CD4-positive, alpha-beta T cell treated with Interleukin-17A for 1 hour (primary cell): ENCODE results near the gene EPGN.
"Not testable (repeated sequence)": the region's sequence is repeated elsewhere in the genome, so short reads cannot be mapped to it uniquely, and the experiment has no call there.

Experiments used
- DNase-seq: peaks from one replicate; pipeline ENCODE4 v3.0.0-alpha.2; 2020

EPGN gene

GRCh38 chr4:74311696-74312313 is 3.5 kb downstream of the EPGN start:
- DNase-seq = peak; percentile 43

GRCh38 chr4:74314329-74314728 is 6.1 kb downstream of the EPGN start:
- DNase-seq = no peak

- DNase-seq = no peak
Measured at GRCh38 chr4:74314944-74315343, 6.7 kb downstream of the EPGN start.

- DNase-seq = no peak
Measured at GRCh38 chr4:74315376-74315775, 7.1 kb downstream of the EPGN start.

DNA sequence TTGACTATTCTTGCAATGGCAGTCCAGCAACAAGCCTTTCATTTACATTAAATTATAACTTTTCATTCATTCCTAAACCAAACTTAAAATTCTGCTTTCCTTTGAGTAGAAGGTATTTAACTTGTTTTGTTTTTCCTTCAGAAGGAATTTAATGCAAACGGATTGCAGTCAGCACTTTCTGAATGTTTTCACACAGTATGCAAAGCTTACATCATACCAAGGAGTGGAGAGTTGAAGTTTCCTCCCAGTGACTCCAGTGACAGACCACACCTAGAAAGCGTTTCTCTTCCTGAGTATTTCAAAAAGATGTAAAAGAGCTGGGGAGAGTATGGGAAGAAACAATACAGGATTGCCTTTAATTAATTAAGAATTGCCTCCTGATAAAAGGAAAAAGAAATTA is 8.1 kb downstream of the EPGN start:
- DNase-seq = no peak

GRCh38 chr4:74317616-74318246 is 9.5 kb downstream of the EPGN start:
- no peak for DNase-seq

GRCh38 chr4:74318276-74318675 is 10.0 kb downstream of the EPGN start:
- no peak for DNase-seq

DNA sequence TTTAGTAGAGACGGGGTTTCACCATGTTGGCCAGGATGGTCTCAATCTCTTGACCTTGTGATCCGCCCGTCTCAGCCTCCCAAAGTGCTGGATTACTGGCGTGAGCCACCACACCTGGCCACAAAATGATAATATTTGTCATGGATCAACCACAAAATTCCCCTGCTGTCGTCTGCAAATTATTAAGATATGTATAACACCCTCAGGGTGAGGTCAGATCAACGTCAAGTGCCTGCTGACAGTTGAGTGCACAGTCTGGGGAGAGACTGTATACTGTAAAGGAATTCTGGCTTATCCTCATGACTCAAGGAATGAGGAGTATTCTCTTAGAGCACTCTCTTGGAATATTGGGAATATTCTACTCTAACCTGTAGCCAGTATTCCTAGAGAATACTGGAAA is 11.2 kb downstream of the EPGN start:
- no peak for DNase-seq

GRCh38 chr4:74320559-74321118 is 12.4 kb downstream of the EPGN start:
- peak; percentile 38 for DNase-seq

DNA sequence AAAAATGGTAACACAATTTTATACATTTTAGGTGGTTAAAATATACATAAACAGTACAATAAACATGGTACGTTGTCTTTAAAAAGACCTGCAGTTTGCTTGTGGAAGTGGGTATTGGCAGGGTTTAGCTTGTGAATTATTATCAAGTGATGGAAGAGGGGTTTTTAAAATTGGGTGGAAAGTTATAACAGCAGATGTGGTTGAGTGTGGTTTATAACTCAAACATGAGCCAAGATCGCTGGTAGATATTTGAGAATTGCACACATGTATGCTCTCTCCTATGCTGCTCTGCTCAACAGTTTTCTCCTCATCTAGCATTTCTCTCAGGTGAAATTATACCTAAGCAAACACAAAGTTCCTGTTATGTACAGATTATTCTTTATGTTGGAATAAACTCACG is 14.0 kb downstream of the EPGN start:
- no peak for DNase-seq

DNA sequence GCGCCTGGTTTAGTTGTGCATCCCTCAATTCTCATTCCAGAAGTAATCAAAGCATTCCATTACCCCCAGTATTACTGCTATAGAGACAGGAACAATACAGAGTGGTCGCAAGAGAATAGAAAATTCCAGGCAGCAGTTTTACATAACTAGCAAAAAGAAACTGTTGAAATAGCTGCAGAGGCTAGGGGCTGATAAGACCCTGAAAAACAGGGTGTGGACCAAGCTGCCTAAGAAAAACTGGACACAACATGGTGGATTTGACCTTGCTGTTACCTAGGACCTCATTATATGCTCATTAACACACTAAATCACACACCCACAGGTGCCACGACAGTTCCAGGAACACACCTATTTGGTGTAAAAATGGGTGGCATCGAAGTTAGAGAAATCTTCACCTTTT is 15.4 kb downstream of the EPGN start:
- no peak for DNase-seq

DNA sequence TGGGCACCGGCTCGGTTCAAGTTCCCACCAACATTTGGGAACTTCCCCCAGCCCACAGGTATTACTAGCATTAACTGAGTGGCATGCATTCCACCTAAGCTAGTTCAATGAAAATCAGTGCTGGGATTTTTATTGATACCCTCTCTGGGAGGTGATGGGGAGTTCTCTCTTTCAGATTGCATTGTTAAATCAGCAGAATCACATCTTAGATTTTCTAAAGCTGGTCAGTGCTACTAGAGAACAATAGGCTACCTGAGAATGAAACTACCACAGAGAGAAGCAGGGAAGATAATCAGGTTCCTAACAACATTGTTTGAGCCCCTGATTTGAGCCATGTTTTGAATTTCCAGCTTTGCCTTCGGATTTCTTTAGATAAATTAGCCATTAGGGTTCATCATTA is 16.0 kb downstream of the EPGN start:
- no peak for DNase-seq

DNA sequence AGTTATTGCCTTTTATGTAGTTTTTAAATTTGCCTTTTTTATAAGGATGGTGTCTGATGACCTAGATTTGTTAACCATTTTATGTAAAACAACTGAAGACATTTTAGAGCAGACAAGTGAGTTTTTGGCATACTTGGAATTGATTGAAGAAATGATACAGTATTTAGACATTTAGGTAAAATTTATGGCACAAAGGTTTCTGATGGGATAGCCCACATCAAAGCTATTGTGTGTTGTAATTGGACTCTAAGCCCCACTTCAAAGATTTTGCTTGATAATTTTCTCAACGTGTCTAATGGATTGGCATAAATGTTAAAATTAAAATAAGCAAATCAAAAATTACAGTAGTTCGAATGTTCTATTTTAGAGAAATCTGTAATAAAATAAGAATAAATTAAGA is 17.6 kb downstream of the EPGN start:
- DNase-seq = no peak

- DNase-seq = no peak
Measured at GRCh38 chr4:74327762-74328161, 19.5 kb downstream of the EPGN start.

DNA sequence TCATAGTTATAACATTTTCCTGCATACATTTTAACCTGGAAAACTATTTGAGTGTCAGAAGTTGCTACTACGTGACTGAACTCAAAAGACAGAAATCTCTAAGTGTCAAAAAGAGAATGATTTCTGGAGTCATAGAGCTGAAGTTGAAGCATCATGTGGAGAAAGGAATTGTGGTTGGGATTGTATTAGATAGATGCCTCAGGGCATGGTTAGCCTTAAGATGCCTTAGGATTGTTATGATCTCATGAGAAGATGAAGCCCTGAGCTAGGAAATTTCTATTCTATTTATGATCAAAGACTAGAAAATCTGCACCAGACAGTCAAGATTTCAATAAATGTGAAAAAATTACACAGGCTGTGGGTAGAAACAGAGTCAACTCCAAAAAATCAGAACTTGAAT is 20.2 kb downstream of the EPGN start:
- no peak for DNase-seq

DNA sequence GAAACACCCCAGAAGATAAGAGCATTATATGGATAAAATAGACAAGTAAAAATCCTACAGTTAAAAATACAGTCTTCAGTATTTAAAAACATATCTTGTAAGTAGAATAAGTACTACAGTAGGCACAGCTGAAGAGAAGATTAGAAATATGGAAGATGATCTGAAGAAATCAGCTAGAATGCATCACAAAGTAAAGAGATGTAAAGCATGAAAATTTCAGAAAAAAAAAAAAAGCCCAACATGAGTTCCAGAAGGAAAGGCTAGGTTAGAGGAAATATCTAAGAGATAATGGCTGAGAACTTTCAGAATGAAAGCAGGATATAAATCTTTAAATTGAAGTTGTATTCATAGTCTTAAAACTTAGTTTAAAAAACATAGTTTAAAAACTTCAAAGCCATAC is 21.0 kb downstream of the EPGN start:
- DNase-seq = no peak

DNA sequence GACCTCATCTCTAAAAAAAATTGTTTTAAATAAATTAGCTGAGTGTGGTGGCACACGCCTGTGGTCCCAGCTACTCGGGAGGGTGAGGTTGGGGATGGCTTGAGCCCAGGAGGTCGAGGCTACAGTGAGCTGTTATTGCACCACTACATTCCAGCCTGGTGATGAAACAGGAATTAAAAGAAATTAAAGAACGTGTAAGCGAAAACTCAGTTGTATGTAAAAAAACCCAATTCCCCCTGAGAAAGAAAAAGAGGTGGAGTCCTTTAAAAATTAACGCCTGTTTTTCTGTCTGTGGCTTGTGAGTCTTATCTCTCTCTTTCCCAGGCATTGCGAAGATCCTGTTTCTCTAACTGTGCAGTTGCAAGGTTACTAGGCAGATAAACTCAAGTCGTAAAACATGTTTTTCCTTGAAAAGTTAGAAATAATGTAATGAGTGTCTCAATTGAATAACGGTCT is 22.1 kb downstream of the EPGN start:
- DNase-seq = no peak

DNA sequence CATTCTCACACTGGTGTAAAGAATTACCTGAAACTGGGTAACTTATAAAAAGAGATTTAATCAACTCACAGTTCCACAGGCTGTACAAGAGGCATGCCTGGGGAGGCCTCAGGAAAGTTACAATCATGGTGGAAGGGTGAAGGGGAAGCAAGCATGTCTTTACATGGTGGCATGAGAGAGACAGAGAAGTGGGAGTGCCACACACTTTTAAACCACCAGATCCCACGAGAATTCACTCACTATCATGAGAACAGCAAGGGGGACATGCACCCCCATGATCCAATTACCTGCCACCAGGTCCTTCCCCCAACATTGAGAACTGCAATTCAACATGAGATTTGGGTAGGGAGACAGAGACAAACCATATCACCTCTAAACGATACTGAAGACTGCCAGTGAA is 23.0 kb downstream of the EPGN start:
- DNase-seq = no peak

DNA sequence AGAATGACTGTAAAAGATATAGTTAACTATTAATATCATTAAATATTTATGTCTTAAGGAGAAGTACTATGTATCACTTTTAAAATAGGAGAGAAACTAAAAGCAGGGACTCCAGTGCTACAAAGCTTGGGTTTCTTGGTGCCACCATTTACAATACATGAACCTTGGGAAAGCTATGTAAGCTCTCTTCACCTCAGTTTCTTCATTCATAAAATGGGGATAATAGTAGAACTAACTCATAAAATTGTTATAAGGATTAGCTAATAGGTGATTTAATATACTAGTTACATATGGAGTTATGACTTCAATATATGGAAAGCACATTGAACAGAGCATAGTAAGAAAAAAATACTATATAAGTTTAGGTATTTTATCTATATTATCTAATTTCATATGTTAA is 23.7 kb downstream of the EPGN start:
- DNase-seq = no peak

GRCh38 chr4:74334636-74335035 is 26.4 kb downstream of the EPGN start:
- no peak for DNase-seq

- DNase-seq = peak; percentile 17
Measured at GRCh38 chr4:74335341-74336021, 27.2 kb downstream of the EPGN start.

DNA sequence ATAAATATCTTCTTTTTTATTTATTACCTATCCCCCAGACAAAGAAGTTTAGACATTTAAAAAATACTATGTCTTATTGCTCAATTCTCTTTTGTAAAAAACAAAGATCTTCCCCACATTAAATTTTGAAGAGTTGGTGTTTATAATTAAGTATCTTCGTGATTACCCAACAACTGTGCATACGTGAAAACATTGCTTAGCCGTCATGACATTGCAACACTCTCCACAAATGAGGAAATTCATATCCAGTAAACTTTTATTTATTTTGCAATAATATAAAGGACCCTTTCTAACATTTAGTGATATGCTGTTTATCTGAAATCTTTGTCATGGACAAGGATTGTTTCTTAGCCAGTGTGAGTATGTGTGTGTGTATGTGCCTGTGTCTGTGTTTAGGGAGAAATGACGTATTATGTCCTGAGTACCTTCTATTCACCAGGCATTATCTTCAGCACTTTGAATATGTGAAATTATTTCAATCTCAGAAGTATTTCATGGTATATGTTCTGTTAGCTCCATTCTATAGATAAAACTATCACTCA is 30.6 kb downstream of the EPGN start:
- peak; percentile 8 for DNase-seq

- no peak for DNase-seq
Measured at GRCh38 chr4:74339501-74339900, 31.2 kb downstream of the EPGN start.

DNA sequence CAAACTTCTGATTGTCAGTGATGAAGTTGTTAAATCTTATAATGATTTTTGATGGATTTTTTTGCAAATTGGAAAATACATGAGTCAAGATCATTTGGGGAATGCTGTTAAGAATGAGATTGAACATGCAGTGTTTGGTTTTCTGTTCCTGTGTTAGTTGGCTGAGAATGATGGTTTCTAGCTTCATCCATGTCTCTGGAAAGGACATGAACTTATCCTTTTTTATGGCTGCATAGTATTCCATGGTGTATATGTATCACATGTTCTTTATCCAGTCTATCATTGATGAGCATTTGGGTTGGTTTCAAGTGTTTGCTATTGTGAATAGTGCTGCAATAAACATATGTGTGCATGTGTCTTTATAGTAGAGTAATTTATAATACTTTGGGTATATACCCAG is 32.2 kb downstream of the EPGN start:
- not testable (repeated sequence) for DNase-seq
